ENCODE data around the gene CCDC61.

Gene CCDC61

DNA sequence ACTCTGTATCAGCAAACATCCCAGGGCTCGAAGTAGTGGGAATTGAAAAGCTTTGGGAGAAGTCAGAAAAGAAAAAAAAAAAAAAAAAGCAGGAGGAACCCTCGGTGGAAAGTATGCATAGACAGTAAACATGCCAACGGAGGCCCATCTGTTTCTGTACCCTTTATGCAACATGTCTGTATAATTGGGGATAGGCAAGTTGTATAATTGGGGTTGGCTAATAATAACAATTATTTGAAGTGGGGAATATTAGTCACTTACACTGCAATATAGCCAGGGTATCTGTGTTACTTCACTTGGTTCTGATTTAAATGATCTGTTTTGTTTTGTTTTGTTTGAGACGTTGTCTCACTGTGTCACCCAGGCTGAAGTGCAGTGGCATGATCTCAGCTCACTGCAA is 57.6 kb downstream of the CCDC61 start:
- DNase-seq (ENCODE audit: low spot score) = no peak
- TF ChIP-seq, protein P1, sequence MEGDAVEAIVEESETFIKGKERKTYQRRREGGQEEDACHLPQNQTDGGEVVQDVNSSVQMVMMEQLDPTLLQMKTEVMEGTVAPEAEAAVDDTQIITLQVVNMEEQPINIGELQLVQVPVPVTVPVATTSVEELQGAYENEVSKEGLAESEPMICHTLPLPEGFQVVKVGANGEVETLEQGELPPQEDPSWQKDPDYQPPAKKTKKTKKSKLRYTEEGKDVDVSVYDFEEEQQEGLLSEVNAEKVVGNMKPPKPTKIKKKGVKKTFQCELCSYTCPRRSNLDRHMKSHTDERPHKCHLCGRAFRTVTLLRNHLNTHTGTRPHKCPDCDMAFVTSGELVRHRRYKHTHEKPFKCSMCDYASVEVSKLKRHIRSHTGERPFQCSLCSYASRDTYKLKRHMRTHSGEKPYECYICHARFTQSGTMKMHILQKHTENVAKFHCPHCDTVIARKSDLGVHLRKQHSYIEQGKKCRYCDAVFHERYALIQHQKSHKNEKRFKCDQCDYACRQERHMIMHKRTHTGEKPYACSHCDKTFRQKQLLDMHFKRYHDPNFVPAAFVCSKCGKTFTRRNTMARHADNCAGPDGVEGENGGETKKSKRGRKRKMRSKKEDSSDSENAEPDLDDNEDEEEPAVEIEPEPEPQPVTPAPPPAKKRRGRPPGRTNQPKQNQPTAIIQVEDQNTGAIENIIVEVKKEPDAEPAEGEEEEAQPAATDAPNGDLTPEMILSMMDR (IDR thresholded peaks at IDR 0.05; ENCODE audit: extremely low read depth, missing control alignments) = no peak

DNA sequence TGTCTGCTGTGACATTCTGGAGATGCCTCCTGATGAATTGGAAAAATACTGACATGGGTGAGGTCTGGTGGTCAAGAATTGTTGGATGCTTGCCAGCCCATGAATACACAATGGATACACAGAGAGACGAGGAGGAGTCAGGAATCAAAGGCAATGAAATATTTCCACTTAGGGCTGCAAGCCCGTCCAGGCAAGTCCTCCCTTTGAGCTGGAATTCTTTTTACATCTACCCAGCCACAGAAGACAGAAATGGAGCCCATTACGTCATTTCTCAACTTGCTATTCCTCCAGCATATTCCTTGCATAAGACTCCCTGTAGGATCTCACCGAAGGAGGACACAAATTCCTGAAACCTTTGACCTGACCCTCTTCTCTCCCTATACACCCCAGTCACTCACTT is 61.3 kb downstream of the CCDC61 start:
- TF ChIP-seq, protein P1 (IDR thresholded peaks at IDR 0.05; ENCODE audit: extremely low read depth, missing control alignments) = no peak
- no peak for DNase-seq (ENCODE audit: low spot score)

DNA sequence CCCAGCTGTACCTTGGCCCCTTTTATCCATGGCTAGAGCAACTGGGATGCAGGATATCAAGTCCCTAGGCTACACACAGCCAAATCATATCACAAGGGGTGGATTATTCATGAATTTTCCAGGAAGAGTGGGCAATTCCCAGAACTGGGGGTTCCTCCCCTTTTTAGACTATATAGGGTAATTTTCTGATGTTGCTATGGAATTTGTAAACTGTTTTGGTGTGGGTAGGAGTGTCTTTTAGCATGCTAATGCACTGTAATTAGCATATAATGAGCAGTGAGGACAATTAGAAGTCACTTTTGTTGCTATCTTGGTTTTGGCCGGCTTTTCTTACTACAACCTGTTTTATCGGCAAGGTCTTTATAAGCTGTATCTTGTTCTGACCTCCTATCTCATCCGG is 63.5 kb downstream of the CCDC61 start:
- no peak for DNase-seq (ENCODE audit: low spot score)
- TF ChIP-seq, protein P1 (IDR thresholded peaks at IDR 0.05; ENCODE audit: extremely low read depth, missing control alignments) = no peak

DNA sequence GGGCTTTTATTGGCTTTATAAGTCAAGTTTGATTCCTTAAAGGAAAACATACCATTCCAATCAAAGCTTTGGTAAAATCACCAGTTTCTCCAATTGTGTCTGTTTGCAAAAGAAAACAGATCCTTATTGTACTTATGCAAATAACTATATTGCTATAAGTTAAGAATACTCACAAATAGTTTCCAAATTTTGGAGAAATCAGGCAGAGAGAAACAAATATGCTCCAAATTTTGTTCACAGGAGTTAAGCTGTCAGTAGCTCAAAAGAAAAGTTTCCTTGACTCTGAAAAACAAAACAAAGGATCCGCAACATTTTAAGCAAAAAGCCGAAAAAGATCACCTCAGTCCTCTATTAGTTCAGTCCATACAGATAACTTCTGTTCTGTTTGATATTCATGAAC is 64.7 kb downstream of the CCDC61 start:
- TF ChIP-seq, protein P1 (IDR thresholded peaks at IDR 0.05; ENCODE audit: extremely low read depth, missing control alignments) = no peak
- no peak for DNase-seq (ENCODE audit: low spot score)

DNA sequence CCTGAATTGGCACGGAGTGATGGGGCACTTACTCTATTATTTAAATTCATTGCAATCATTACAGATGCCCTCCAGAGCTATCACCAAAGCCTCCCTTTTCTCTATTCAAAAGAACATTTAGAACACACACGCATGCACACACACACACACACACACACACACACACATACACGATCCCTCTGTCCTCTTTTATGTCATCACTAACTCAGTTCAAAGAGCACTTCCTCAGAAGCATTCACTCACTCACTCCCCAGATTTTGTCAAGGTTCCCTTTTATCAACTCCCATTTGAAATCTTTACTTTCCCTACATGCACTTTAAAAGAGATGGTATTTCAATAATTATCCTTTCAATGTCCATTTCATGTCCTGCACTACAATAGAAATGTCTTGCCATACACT is 67.9 kb downstream of the CCDC61 start:
- TF ChIP-seq, protein P1 (IDR thresholded peaks at IDR 0.05; ENCODE audit: extremely low read depth, missing control alignments) = no peak
- DNase-seq (ENCODE audit: low spot score) = no peak

DNA sequence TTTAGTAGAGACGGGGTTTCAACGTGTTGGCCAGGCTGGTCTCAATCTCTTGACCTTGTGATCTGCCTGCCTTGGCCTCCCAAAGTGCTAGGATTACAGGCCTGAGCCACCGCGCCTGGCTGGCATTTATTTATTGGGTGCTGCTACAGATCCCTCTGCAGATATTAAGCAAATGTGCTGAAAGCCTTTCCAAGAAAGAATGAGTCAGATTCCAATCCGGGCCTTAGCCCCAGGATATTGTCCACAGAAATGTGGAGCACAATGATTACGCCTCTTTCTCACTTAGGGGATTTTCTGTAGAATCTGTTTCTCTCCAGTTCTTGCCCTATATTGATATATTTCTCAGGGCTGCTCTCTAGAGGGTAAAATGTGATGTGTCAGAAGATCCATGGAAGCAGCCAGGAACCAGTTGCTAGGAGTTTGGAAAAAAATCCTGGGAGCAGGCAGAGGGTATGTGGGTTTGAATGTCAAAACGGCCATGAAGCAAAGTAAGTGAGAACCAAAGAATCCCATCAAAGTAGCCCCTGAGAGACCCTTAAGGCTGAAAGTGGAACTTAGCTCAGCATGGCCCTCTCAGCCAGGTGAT is 70.3 kb downstream of the CCDC61 start:
- DNase-seq (ENCODE audit: low spot score) = no peak
- TF ChIP-seq, protein P1 (IDR thresholded peaks at IDR 0.05; ENCODE audit: extremely low read depth, missing control alignments) = no peak

DNA sequence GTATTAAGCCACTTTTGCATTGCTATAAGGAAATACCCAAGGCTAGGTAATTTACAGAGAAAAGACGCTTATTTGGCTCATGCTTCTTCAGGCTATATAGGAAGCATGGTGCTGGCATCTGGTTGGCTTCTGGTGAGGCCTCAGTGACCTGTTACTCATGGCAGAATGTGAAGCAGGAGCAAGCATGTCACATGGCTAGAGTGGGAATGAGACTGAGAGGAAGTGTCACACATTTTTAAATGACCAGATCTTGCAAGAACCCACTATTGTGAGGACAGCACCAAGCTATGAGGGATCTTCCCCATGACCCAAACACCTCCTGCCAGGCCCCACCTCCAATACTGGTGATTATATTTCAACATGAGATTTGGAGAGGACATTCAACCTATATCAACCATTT is 71.2 kb downstream of the CCDC61 start:
- TF ChIP-seq, protein P1 (IDR thresholded peaks at IDR 0.05; ENCODE audit: extremely low read depth, missing control alignments) = no peak
- DNase-seq (ENCODE audit: low spot score) = no peak
